GM21737 (cell line): ENCODE measurements around the gene LTBP2.
"Not testable (repeated sequence)": the region's sequence is repeated elsewhere in the genome, so short reads cannot be mapped to it uniquely, and the experiment has no call there.

Experiments
- ATAC-seq: cut with Tn5 transposase; IDR thresholded peaks from one replicate; pipeline ENCODE4 v1.9.1; 2021; ENCODE audit warnings: mild to moderate bottlenecking, moderate library complexity; ENCODE audit not compliant: unreplicated experiment

LTBP2 gene

DNA sequence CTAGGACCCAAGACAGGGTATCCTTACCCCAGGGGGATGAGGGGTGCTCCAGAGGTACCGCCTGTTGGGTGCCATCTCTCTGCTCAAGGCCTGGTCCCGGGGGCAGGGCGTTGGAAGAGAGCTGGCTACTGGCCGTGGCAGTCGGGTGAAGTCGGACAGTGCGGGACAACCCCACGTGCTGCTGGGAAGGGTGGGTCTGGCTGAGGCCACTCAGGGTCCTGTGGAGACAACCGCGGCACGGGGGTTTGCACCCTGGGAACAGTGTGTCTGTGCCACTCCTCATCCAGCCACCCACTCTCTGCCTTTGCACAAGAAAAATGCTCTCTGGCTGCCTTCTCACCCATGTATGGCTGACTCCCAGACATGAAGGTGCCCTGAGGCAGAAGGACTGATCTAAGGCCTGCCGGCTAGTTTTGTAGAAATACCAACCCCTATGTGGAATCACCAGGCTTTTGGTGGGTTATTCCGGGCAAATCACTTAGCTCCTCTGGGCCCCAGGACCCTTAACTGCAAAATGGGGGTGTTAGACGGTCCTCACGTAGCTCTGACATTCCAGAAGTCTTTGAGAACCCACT is 56.5 kb downstream of the LTBP2 start:
- no peak for ATAC-seq

DNA sequence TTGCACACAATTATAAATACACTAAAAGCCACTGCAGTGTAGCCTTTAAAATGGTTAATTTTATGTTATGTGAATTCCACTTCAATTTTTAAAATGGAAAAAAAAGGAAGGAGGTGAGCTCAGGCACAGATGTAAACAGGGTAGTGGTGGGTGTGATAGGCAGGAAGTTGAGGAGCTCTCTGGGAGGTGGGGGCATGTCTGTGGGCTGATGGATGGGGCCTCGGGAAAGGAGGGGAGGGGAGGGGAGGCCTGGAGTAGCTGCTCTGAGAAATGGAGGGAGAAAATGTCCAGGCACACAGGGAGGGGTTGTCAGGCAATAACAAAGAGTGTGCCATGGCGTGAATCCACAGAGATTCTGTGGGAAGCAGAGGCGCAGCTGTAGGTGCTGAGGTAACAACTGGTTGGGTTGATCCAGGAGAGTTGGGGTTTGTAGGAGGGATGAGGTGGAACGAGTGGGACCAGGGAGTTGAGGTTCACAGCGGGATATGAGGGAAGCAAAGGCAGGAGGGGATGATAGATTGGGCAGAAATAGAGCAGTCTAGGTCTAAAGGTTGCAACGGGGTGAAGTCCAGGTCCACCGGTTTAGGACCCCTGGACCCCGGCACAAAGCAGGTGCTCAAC is 57.2 kb downstream of the LTBP2 start:
- ATAC-seq = no peak

- ATAC-seq = no peak
Observed at GRCh38 chr14:74552623-74553022, 59.4 kb downstream of the LTBP2 start.

DNA sequence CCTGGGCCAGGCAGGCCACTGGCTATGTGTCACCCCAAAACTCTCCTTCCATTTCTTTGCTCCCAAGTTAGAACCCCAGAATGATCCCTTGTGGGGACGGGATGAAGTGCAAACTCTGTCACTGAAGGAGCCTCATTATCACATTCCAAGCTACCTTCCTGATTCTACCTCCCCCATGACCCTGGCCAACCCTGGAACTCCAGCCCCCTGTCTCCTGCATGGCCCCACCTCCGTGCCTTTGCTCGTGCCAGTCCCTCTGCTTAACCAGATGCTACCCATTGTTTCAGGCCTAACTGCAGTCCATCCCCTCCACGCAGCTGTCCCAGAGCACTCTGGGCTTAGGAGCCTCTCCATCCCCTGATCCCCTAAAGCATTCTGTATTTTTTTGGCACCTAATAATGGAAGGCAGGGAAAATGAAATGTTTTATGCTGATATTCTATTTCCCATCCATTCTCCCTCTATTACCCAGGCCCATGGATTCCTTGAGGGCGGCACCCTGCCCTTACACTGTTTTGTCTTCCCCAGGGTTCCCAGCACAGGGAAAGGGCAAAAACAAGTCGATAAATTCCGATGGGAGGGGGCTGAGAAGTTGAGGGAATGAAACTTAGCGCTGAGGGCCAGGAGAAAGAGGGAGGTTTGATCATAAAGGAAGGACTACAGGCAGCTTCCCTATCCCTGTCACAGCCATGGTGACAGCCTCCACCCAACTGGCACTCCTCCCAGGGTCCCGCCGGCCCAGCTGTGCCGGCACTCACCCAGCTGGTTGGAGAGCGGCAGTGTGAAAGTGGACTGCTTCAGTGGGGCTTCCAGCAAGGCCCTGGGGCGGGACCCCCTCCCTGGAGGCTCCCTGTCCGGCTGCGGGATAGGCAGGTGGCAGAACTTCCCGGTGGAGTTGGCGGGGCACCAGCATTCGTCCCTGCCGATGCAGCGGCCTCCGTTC is 60.3 kb downstream of the LTBP2 start:
- no peak for ATAC-seq

GRCh38 chr14:74551001-74551400 is 61.0 kb downstream of the LTBP2 start:
- ATAC-seq = no peak

DNA sequence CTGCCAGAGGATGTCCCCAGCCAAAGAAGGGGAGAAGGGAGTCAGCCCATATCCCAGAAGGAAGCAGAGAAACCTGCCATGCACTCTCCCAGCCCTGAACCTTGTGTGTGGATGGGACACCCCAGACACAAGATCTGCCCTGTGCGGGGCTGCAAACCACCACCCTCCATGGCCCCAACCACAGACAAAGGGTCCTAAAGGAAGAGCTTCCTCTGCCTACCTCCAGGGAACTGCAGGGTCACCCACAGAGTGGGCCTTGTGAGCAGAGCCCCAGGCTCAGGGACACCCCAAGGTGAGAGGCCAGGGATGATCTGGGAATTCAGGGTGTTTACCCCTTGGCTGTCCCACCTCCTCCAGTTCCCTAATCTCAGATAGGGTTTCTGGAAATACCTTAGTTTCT is 62.0 kb downstream of the LTBP2 start:
- ATAC-seq = no peak

- no peak for ATAC-seq
Observed at GRCh38 chr14:74549588-74549987, 62.4 kb downstream of the LTBP2 start.

DNA sequence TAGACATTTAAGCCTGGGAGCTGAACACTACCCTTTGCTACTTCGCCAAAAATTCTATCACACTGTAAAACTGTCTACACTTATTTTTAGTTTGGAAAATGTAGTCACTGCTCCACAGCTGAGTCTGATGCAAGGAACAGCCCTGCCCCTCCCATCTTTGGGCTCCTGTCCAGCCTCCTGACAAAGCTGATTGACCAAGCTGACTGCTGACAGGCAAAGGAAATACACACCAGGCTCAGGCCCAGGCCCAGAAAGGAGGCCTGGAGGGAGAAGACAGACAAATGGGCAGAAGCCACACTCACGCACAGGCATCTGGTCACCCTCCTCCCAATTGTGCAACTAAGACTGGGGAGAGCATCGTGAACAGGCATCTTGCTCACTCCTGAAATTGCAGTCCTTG is 63.2 kb downstream of the LTBP2 start:
- no peak for ATAC-seq

DNA sequence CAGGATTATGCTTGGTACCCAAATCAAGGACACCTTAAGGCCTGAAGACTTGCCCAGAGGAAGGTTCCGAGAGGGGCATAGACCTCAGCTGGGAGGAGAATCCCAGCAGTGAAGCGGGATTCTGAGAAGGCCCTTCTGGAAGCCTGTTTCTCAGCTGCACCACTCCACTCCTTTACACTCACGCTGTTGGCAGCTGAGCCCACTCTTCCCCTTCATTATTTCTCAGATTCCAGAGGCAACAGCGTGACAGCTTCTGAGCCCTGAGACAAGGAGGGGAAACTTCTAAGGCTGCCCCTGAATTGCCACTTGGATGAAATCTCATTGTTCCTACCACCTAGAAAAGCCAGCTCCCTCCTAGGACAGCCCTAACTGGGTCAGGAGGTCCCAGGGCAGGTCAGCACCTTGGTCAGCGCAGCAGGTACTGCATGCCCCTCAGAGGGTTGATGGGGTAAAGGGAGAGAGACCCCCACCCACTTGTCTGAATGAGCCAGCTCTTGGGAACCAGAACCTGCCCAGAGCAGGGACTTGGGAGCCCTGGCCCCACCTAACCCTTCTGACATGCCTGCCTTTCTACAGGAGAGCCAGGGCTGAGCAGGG is 64.6 kb downstream of the LTBP2 start:
- no peak for ATAC-seq

GRCh38 chr14:74546416-74546815 is 65.6 kb downstream of the LTBP2 start:
- ATAC-seq = no peak

GRCh38 chr14:74545386-74545785 is 66.7 kb downstream of the LTBP2 start:
- ATAC-seq = no peak

- no peak for ATAC-seq
Observed at GRCh38 chr14:74543771-74544438, 68.1 kb downstream of the LTBP2 start.

GRCh38 chr14:74542056-74542685 is 69.9 kb downstream of the LTBP2 start:
- ATAC-seq = no peak

DNA sequence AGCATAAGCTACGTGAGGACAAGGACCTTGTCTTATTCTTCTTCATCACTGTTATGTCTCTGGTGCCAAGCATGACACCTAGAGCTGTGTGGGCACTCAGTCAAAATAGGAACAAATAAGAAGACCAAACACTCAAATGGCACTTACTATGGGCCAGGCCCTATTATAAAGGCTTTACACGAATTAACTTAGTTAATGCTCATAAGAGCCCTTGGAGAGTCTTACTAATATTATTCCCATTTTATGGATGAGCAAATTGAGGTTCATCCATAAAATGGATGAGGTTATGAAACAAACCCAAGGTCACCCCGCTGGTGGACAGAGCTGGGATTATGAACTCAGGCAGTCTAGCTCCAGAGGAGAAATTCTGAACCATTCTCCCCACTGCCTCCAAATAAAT is 70.8 kb downstream of the LTBP2 start:
- no peak for ATAC-seq

GRCh38 chr14:74539503-74539902 is 72.5 kb downstream of the LTBP2 start:
- no peak for ATAC-seq

GRCh38 chr14:74538411-74539391 is 73.3 kb downstream of the LTBP2 start:
- no peak for ATAC-seq

DNA sequence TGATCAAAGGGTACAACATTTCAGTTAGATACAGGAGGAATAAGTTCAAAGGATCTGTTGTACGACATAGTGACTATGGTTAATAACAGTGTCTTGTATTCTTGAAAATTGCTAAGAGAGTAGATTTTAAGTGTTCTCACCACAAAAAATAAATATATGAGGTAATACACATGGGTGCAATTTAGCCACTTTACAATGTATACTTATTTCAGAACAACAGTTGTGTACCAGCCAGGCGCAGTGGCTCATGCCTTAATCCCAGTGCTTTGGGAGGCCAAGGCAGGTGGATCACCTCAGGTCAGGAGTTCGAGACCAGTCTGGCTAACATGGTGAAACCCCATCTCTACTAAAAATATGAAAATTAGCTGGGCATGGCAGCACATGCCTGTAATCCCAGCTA is 75.7 kb downstream of the LTBP2 start:
- not testable (repeated sequence) for ATAC-seq

GRCh38 chr14:74535756-74536325 is 76.2 kb downstream of the LTBP2 start:
- no peak for ATAC-seq

DNA sequence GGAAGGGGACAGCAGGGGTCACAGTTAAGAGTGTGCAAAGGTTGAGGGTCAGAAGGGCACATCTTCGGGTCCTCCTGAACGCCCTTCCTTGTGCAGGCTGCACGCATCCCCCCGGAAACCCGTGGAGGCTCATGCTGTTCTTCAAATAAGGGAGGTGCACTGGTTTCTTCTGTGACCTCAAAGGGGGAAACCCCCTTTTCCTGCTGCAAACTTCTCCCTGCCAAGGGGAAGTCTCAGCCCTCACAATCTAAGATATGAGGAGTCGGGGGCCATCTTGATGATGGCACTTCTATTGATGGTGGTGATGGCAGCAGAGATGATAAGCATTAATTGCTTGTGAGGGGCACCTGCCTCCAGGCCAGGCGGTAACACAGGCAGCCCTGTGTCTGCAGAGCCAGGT is 78.5 kb downstream of the LTBP2 start:
- no peak for ATAC-seq
